ENCODE measurements around the gene KIF4A.

GRCh38 chrX:70332600-70332999, 42.7 kb downstream of the KIF4A start:
- TF ChIP-seq CTCF (conservative IDR thresholded peaks at IDR 0.05 in 1 of 2, IDR thresholded peaks at IDR 0.05 in 1 of 2; ENCODE audit: extremely low read depth in 1 of 2, insufficient read depth in 1 of 2, low read depth in 1 of 2, low read length in 2 of 2) (peak in 1 of 2 donors; percentile 22), EZH2 (IDR thresholded peaks at IDR 0.05; ENCODE audit: borderline replicate concordance, low read length) (no peak)

All from mammary epithelial cell (primary cell).